ENCODE measurements around the gene CARM1. TPM values are rescaled to one million over a fixed set of nuclear protein-coding genes. Genes with fewer than 3 reads are reported as not detected.

Gene CARM1
- total RNA-seq, 4 donors from 2014 or later, result 11.8 to 20.5 (median 16.5) TPM

GRCh38 chr19:10878253-10878652 is 6.9 kb downstream of the CARM1 start:
- DNase-seq (ENCODE audit: low spot score) (no peak), ATAC-seq (ENCODE audit: low FRiP score) (no peak)
- no peak for TF ChIP-seq CTCF (IDR thresholded peaks at IDR 0.05)

GRCh38 chr19:10881403-10882107 is 10.2 kb downstream of the CARM1 start:
- no peak for DNase-seq (ENCODE audit: low spot score)
- TF ChIP-seq CTCF (IDR thresholded peaks at IDR 0.05), result no peak
- ATAC-seq (ENCODE audit: low FRiP score), result no peak

- DNase-seq (ENCODE audit: low spot score), result no peak
- TF ChIP-seq CTCF (IDR thresholded peaks at IDR 0.05), result no peak
- no peak for ATAC-seq (ENCODE audit: low FRiP score)
Measured at GRCh38 chr19:10882108-10882457, 10.7 kb downstream of the CARM1 start.

GRCh38 chr19:10884274-10884673 is 12.9 kb downstream of the CARM1 start:
- ATAC-seq (ENCODE audit: low FRiP score) (no peak), DNase-seq (ENCODE audit: low spot score) (no peak)
- TF ChIP-seq CTCF (IDR thresholded peaks at IDR 0.05), result no peak

GRCh38 chr19:10885201-10886169 is 14.1 kb downstream of the CARM1 start:
- no peak for TF ChIP-seq CTCF (IDR thresholded peaks at IDR 0.05)
- DNase-seq (ENCODE audit: low spot score) (no peak), ATAC-seq (ENCODE audit: low FRiP score) (no peak)

GRCh38 chr19:10887616-10888367 is 16.4 kb downstream of the CARM1 start:
- TF ChIP-seq CTCF (IDR thresholded peaks at IDR 0.05), result no peak
- ATAC-seq (ENCODE audit: low FRiP score), result no peak
- DNase-seq (ENCODE audit: low spot score), result no peak

All from omental fat pad (tissue), 4 donors.